ENCODE measurements around the gene GPR141.

DNA sequence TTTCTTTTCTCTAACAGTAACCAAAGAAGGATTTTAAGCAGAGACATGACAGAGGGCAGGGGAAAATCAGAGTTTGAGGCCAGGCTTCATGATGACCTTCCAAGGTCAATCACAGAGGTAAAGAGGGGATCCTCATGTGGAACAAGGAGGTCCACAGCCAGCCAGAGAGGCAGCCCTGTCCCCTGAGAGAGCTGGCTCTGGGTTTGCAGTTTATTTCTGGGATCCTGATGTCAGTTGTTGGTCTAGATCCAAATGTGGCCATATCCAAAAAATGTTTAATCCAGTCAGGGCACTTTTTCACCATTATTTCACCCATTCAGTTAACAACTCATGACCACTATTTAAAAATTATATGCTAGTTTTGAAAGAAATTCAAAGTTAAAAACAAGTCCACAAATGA, 45.6 kb downstream of the GPR141 start:
- TF ChIP-seq EZH2 (IDR thresholded peaks at IDR 0.05; ENCODE audit: borderline replicate concordance, low read length) = no peak
- TF ChIP-seq, protein P1, sequence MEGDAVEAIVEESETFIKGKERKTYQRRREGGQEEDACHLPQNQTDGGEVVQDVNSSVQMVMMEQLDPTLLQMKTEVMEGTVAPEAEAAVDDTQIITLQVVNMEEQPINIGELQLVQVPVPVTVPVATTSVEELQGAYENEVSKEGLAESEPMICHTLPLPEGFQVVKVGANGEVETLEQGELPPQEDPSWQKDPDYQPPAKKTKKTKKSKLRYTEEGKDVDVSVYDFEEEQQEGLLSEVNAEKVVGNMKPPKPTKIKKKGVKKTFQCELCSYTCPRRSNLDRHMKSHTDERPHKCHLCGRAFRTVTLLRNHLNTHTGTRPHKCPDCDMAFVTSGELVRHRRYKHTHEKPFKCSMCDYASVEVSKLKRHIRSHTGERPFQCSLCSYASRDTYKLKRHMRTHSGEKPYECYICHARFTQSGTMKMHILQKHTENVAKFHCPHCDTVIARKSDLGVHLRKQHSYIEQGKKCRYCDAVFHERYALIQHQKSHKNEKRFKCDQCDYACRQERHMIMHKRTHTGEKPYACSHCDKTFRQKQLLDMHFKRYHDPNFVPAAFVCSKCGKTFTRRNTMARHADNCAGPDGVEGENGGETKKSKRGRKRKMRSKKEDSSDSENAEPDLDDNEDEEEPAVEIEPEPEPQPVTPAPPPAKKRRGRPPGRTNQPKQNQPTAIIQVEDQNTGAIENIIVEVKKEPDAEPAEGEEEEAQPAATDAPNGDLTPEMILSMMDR (IDR thresholded peaks at IDR 0.05; ENCODE audit: low read length) = no peak

Measured in OCI-LY1 (cell line).